Placental pericyte (primary cell): Measurements from ENCODE around the gene REV3L. TPM values are rescaled to one million over a fixed set of nuclear protein-coding genes. Genes with fewer than 3 reads are reported as not detected.

ENCODE experiments used
- total RNA-seq: library from RNA; depleted of rRNA; stranded (reverse); fragments of >200 nt; gene quantifications from 2 replicates; pipeline ENCODE4 v1.2.3, GENCODE V29; 2012

The REV3L gene, protein sequence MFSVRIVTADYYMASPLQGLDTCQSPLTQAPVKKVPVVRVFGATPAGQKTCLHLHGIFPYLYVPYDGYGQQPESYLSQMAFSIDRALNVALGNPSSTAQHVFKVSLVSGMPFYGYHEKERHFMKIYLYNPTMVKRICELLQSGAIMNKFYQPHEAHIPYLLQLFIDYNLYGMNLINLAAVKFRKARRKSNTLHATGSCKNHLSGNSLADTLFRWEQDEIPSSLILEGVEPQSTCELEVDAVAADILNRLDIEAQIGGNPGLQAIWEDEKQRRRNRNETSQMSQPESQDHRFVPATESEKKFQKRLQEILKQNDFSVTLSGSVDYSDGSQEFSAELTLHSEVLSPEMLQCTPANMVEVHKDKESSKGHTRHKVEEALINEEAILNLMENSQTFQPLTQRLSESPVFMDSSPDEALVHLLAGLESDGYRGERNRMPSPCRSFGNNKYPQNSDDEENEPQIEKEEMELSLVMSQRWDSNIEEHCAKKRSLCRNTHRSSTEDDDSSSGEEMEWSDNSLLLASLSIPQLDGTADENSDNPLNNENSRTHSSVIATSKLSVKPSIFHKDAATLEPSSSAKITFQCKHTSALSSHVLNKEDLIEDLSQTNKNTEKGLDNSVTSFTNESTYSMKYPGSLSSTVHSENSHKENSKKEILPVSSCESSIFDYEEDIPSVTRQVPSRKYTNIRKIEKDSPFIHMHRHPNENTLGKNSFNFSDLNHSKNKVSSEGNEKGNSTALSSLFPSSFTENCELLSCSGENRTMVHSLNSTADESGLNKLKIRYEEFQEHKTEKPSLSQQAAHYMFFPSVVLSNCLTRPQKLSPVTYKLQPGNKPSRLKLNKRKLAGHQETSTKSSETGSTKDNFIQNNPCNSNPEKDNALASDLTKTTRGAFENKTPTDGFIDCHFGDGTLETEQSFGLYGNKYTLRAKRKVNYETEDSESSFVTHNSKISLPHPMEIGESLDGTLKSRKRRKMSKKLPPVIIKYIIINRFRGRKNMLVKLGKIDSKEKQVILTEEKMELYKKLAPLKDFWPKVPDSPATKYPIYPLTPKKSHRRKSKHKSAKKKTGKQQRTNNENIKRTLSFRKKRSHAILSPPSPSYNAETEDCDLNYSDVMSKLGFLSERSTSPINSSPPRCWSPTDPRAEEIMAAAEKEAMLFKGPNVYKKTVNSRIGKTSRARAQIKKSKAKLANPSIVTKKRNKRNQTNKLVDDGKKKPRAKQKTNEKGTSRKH (N-terminal part only)
- 28.2 and 35.0 TPM in 2 replicates for total RNA-seq

DNA sequence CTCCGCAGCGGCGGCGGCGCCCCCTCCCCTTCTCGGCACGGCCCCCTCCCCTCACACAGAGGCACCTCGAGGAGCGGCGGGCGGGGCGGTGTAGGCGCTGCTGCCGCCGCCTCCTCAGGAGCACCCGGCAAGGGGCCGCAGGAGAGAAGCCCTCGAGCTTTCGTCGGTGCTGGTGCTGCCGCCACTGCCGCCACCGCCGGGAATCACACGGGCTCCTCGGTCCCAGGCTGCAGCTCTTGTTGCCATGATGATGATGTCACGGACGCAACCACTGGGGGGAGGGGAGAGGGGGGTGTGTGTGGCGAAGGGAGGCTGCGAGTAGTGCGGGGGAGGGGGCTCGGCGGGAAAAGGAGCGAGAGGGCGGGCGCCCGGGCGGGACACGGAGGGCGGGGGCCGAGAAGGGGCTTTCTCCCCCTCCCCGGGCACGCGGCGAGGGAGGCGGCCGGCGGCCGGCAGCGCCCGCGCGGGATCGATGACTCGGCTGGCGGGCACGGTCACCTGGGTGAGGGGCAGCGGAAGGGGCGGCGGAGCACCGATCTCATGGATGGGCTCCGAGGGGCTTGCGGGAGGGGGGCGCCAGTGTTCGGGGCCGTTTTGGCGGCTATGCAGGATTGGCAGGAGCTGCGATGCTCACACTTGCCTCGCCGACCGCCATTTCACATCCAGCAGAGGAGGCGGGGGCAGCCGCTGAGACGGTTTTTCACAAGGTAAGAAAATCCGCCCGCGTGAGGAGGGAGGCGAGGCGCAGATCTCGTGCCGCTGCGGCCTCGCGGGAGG, at the start of gene REV3L:
Gene REV3L (minus strand): TSS at position 260 of the 777 bp plus-strand sequence. CDS start 330 bp downstream, outside the sequence.

Other genes with a start within 250 kb of the REV3L start
- 21.7 and 36.1 TPM in 2 replicates for gene TRAF3IP2, start 122.7 kb upstream of the REV3L start, total RNA-seq